ENCODE results near the gene TFPT.

- TF ChIP-seq, protein P1, sequence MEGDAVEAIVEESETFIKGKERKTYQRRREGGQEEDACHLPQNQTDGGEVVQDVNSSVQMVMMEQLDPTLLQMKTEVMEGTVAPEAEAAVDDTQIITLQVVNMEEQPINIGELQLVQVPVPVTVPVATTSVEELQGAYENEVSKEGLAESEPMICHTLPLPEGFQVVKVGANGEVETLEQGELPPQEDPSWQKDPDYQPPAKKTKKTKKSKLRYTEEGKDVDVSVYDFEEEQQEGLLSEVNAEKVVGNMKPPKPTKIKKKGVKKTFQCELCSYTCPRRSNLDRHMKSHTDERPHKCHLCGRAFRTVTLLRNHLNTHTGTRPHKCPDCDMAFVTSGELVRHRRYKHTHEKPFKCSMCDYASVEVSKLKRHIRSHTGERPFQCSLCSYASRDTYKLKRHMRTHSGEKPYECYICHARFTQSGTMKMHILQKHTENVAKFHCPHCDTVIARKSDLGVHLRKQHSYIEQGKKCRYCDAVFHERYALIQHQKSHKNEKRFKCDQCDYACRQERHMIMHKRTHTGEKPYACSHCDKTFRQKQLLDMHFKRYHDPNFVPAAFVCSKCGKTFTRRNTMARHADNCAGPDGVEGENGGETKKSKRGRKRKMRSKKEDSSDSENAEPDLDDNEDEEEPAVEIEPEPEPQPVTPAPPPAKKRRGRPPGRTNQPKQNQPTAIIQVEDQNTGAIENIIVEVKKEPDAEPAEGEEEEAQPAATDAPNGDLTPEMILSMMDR (IDR thresholded peaks at IDR 0.05; ENCODE audit: poor library complexity) = no peak
- no peak for TF ChIP-seq EZH2 (IDR thresholded peaks at IDR 0.05; ENCODE audit: borderline replicate concordance)
Measured at GRCh38 chr19:54069470-54069869, 46.0 kb downstream of the TFPT start.

Data from hepatocyte (in vitro differentiated cells).